Fibroblast of skin of left quadriceps (primary cell): Measurements from ENCODE around the gene RMND1.
A peak's percentile ranks its signal among the peaks of the same experiment; 100 is the strongest.
"Not testable (repeated sequence)": the region's sequence is repeated elsewhere in the genome, so short reads cannot be mapped to it uniquely, and the experiment has no call there.

Experiments
- DNase-seq, 2 experiments: peaks; one replicate each; pipeline ENCODE4 v3.0.0-alpha.2; 2013; ENCODE audit warnings: low read depth in 2 of 2

RMND1 gene

GRCh38 chr6:151387175-151387970 is 64.6 kb downstream of the RMND1 start:
- DNase-seq: peak; percentile 58 to 60

DNA sequence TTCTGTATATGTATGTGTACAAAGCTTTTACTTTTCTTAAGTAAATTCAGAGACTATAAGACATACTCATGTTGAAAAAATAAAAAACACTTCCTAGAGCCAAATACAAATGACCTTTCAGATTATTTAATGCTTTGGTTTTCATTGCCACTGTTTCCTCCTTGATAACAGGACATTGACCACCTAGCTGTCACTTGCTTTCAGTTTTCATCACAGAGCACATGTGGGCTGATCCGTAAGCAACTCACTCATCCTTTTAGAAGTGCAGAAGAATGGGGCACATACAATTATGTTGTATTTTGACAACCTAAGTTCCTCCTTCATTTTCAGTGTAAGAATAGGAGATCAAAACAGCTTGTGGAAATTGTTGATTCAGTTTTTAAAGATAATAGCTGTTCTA is 66.7 kb downstream of the RMND1 start:
- DNase-seq: no peak

- DNase-seq: no peak
Observed at GRCh38 chr6:151384151-151384550, 67.8 kb downstream of the RMND1 start.

- not testable (repeated sequence) for DNase-seq
Observed at GRCh38 chr6:151382631-151383030, 69.3 kb downstream of the RMND1 start.

GRCh38 chr6:151381722-151382121 is 70.2 kb downstream of the RMND1 start:
- no peak for DNase-seq

DNA sequence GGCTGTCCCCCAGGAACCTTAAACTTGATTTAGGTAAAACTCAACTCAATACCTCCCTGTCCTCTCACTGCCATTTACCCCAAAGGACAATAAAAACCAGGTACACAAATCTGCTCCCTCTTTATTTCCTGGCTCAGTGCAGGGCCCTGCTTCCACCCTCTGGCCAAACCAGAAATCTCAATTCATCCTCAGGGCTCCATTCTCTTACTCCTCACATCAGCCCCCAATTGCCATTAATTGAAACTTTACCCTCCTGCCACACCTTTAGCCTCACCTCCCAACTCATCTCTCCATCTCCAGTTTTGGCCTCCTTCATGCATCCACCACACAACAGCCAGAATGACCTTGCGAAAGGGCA is 71.1 kb downstream of the RMND1 start:
- DNase-seq: no peak

- DNase-seq: no peak
Observed at GRCh38 chr6:151379933-151380847, 71.7 kb downstream of the RMND1 start.

- no peak for DNase-seq
Observed at GRCh38 chr6:151377095-151377494, 74.8 kb downstream of the RMND1 start.

DNA sequence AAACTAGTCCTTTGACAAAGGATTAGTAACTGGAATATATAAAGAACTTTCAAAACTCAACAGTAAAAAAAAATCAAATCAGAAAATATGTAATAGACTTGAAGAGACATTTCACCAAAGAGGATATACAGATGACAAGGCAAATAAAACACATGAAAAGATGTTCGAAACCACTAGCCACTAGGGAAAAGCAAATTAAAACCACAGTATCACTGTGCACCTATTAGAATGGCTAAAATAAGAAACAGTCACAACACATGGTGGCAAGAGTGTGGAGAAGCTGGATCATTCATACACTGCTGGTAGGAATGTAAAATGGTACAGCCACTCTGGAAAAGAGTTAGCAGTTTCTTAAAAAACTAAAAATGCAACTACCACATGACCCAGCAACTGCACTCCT is 75.5 kb downstream of the RMND1 start:
- DNase-seq: no peak

DNA sequence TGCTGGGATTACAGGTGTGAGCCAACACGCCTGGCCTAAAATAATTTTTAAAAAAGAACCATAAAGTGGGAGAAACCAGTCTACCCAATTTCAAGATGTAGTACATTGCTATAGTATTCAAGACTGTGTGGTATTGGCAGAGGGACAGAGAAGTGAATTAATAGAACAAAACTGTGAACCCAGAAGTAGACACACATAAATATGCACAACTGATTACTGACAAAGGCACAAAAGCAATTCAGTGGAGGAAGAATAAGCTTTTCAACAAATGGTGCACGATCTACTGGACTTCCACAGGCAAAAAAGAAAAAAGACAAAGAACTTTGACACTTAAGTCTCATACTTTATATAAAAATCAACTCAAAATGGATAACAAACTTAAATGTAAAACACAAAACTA is 76.1 kb downstream of the RMND1 start:
- DNase-seq: no peak

- no peak for DNase-seq
Observed at GRCh38 chr6:151374036-151374683, 77.8 kb downstream of the RMND1 start.

DNA sequence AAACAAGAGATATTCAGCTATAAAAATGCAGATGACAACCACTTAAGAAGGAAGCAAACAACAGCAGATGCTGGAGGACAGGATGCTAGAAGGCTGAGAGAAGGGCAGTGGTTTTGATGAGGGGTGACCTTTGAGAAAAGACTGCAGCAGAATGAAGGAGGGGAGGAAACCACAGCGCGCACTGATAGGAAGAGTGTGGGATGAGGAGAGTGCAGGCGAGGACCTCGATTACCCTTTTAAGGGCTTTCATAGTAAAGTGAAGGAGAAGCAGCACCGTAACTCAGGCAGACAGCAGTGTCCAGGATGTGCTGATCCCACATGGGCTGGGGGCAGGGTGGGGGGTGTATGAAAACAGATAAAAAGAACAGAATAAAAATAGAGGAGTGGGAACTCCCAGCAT is 79.8 kb downstream of the RMND1 start:
- DNase-seq: no peak

DNA sequence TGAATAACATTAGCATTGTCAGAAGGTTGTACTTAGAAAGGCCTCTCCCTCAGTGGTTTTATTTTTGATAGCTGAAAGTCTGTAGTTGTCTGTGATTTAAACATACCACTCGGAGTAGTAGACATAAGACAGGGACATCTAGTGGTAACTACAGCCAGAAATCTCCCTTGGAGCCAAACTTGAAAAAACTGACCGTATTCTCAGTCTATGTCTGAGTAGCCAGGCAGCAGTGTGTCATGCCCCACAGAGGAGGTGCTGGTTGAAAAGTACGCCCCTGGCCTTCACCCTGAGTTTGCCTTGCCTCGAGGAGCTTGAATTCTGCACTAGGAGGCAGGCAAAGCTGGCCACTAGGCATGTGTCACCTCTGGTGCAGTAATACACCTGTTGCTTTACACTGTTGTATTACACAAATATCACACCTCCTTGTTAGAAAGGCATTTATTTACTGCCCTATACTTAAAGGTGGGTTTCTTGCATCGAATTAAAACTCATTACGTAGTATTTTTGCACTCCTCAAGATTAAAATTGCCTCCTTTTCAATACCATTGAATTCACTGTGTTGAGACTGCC is 81.3 kb downstream of the RMND1 start:
- no peak for DNase-seq

GRCh38 chr6:151365233-151365632 is 86.7 kb downstream of the RMND1 start:
- DNase-seq: no peak

- DNase-seq: no peak
Observed at GRCh38 chr6:151359486-151359885, 92.4 kb downstream of the RMND1 start.

DNA sequence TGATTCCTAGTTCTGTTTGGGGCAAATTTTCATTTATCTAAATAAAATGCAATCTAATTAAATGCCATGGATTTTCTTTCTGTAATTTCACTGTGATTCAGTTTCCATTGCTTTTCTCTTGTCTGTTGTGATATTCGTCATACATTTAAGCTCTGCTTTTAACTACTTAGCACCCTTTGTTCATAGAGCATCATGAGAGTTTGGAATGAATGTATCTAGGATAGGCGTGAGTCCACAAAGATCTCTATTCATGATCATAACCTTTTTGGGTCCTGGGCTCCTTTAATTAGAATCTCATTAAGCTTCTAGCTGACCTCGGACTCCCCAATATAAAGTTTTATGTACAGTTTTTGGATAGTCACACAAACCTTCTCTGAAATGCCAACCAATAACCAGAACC is 93.5 kb downstream of the RMND1 start:
- DNase-seq: no peak

DNA sequence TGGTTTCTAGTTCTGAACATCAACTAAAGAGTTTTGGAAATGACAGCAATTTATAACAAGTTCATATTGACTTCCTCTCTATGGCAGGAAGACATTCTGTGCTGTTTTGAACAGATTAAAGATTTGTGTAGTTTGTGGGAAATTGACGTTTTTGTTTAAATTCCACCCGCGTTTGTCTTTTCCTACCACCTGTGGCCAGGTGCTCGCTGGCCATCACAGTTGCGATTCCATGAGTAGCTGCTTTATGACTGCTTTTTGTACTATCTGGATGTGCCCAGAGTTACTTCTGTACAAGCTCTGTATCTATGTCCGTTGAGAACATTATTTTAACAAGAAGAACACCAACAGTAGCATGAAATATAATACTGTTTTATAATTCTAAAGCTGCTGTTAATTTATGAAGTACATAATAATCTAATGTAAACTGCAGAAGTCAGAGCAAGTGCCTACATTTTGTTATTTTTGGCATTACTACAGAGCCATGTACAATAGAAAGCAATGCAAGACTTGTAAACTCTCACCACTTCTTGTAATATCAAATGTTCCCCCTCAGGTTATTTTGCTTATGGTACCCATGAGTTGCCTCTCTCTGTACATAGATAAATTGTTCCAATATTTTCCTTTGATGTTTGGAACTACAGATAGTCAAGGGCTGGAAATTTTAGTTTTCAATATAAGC is 94.0 kb downstream of the RMND1 start:
- DNase-seq: no peak

GRCh38 chr6:151356983-151357382 is 94.9 kb downstream of the RMND1 start:
- not testable (repeated sequence) for DNase-seq
